H1 (cell line): ENCODE results near the gene ATF7.

Source experiments
- CREB1 ChIP-seq: IDR thresholded peaks from 2 replicates; pipeline ENCODE4 v1.6.1; 2012; ENCODE audit warnings: inconsistent platforms
- EP300 ChIP-seq, 2 experiments: IDR thresholded peaks; 1 replicate in 1 of 2; 2 replicates in 1 of 2; pipeline ENCODE4 v1.6.1; 2011 to 2012; ENCODE audit warnings: low read depth in 2 of 2, low read length in 2 of 2, mild to moderate bottlenecking in 2 of 2, borderline replicate concordance in 1 of 2, inconsistent platforms in 1 of 2, moderate library complexity in 1 of 2
- GTF2F1 ChIP-seq: IDR thresholded peaks from 2 replicates; pipeline ENCODE4 v1.6.1; 2012; ENCODE audit warnings: low read depth, low read length, improper control_type of control experiment, borderline replicate concordance
- NANOG ChIP-seq: IDR thresholded peaks from 2 replicates; pipeline ENCODE4 v1.6.1; 2011; ENCODE audit warnings: low read length, low read depth, mild to moderate bottlenecking, inconsistent platforms; ENCODE audit not compliant: insufficient read depth, poor library complexity, severe bottlenecking
- TF ChIP-seq, protein P1 (sequence below), 3 experiments: IDR thresholded peaks; 1 replicate in 2 of 3; 2 replicates in 1 of 3; pipeline versions ENCODE4 v1.5.1 to v1.6.1; 2011; ENCODE audit warnings: low read length in 3 of 3, mild to moderate bottlenecking in 3 of 3, inconsistent platforms in 2 of 3, low read depth in 1 of 3, moderate library complexity in 1 of 3; ENCODE audit not compliant: insufficient read depth in 1 of 3; ENCODE audit errors: control extremely low read depth in 1 of 3

DNA sequence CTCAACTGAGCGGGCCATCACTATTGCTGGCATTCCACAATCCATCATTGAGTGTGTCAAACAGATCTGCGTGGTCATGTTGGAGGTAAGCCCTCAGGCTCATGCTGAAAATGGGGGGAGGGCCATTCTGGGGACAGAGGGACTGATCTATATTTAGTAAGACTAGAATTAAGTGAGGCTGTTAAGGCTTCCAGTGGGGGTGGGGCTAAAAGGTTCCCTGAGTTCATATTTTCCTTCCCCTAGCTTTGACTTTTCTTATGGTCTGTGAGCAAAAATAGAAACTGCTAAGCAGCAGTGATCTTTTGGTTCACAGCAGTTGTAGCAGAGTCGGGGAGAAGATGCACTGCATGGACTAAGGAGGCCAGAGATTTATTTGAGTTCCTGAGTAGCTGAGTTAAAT is 165.1 kb downstream of the ATF7 start:
- TF ChIP-seq NANOG = no peak
- TF ChIP-seq, protein P1, sequence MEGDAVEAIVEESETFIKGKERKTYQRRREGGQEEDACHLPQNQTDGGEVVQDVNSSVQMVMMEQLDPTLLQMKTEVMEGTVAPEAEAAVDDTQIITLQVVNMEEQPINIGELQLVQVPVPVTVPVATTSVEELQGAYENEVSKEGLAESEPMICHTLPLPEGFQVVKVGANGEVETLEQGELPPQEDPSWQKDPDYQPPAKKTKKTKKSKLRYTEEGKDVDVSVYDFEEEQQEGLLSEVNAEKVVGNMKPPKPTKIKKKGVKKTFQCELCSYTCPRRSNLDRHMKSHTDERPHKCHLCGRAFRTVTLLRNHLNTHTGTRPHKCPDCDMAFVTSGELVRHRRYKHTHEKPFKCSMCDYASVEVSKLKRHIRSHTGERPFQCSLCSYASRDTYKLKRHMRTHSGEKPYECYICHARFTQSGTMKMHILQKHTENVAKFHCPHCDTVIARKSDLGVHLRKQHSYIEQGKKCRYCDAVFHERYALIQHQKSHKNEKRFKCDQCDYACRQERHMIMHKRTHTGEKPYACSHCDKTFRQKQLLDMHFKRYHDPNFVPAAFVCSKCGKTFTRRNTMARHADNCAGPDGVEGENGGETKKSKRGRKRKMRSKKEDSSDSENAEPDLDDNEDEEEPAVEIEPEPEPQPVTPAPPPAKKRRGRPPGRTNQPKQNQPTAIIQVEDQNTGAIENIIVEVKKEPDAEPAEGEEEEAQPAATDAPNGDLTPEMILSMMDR (IDR thresholded peaks at IDR 0.05; ENCODE audit: control extremely low read depth in 1 of 3, insufficient read depth in 1 of 3, low read depth in 1 of 3, low read length in 3 of 3) = no peak
- no peak for TF ChIP-seq EP300 (IDR thresholded peaks at IDR 0.05; ENCODE audit: borderline replicate concordance in 1 of 2, low read depth in 2 of 2, low read length in 2 of 2)
- no peak for TF ChIP-seq GTF2F1
- TF ChIP-seq CREB1 = no peak
